ENCODE data around the gene LNX2.

The LNX2 gene

DNA sequence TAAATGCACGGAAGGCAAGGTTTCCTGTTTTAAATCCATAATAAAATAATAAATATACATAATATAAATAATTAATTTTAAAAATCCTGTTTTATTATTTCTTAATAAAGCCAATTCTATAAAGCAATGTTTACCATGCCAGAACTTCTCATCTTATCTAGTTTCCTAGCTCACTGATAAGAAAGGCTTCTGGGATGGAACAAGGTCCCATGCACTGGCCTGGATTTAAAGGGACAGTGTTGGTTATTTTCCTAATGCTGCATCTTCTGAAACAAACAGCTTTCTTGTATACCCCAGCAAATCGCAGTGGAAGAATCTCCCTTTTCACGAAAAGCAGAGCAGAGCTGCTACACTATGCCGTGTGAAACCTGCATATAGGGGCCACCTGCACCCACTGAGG, 68.8 kb downstream of the LNX2 start:
- no peak for DNase-seq

DNA sequence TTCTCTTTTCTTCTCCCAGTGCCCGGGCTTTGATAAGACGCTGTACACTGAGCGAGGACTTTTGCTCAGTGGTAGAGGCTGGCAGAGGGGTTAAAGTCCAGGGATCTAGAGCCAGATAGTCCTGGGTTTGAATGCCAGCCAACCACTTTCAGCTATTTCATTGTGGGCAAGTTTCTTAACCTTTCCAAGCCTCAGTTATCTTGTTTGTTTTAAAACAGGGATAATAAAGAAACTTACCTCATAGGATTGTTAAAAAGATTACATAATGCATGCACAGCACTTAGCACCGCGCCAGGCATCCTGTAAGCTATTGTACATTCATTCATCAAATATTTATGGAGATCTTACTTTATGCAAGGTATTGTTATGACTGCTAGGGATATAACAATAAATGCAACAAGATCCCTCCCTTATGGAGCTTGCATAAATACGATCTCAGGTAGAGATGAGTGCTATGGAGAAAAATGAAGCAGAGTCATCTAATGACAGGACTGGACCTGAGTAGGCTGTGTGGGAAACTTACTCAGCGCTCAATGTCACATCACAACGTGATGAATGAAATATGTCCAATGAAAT, 70.8 kb downstream of the LNX2 start:
- no peak for DNase-seq

DNA sequence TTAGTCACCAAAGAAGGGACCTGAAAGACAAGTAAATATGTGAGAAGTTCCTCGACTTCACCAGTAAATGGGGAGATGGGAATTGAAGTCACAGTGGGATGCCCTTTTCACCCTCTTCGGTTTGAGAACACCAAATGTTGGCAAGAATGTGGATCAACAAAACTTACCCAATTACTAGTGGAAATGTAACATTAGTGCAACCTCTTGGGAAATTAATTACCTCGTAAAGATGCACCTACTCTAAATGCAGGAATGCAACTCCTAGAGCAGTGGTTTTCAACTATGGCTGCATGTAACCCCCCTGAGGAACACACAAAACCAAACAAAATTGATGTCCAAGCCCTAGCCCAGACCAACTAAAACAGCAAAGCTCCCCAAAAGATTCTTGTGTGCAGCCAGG, 78.1 kb downstream of the LNX2 start:
- no peak for DNase-seq

DNA sequence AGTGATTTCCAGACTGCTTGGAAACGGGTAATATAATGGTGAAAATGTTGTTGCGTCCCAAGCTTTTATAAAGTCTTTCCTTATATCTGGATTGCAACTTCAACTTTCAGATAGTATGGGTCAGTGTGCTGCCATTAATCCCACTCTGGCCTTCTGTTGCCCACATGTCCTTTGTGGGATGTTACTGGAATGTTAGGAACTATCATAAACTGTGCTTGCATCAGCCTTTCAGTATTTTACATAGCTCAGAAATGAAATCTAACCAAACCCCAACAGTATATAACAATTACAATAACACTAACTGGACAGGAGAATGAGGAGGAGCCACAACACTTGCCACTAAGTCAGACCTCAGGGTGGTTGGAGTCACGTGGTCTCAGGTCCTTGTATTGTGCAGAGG, 78.9 kb downstream of the LNX2 start:
- DNase-seq = no peak

DNA sequence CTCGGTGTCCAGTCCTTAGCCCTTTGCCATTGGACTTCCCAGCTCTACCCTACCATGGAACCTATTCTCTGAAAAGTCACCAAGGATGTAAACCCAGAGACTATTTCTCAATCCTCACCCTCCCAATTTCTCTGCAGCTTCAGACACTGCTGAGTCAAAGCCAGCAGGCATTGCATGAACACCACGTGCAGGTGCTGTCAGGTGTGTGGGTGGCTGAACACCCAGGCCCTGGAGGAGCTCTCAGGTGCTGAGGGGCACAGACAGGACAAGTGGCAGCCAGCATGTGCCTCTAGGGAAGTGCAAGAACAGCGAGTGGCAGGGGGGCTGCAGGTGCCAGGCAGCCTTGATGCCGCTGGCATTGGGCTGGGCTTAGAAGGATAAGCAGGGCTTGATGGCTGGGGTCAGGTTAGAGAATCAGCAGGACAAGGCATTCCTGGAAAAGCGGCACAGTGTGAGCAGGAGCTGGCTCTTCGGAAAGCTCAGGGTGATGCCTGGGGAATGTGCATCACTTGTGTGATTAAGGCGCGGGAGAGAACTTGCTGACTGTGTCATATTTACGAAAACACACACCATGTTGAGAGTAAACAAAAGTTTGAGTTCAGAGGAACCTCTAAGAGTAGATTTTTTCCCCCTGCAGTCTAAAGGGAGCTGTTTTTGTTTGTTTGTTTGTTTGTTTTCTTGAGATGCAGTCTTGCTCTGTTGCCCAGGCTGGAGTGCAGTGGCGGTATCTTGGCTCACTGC, 83.8 kb downstream of the LNX2 start:
- DNase-seq = no peak

DNA sequence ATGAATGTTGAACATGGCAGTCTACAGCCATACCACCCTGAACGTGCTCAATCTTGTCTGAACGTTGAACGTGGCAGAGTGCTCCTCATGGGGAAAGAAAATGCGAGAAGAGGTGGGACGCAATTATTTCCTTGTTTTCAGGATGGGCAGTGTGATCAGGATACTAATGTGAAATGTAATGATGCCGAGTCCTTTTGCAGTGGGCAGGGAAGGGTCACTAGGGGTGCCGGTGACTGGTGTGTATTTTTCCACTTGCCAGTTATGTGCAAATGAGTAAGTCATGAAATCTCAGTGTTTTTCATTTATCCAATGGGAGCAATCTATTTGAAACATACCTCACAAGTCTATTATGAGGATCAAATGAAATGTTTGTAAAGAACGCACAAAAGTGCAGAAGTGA, 84.8 kb downstream of the LNX2 start:
- DNase-seq = no peak

DNA sequence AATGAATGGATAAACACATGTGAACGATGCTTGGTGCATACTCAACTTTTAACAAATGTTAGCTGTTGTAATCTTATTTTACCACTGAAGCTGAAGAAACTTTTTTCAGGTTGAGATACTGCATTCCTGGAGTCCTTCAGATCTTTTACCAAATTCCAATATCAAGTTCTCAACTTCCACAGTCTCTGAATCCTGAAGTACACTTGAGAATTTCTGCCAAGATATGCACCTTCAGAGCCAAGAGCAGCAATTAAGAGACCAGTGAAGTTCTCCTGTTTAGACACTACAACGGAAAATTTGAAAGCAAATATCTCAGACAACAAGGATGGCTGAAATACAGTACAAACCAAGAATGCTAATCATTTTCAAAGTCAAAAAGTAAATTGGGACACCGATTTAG, 85.3 kb downstream of the LNX2 start:
- DNase-seq = no peak

DNA sequence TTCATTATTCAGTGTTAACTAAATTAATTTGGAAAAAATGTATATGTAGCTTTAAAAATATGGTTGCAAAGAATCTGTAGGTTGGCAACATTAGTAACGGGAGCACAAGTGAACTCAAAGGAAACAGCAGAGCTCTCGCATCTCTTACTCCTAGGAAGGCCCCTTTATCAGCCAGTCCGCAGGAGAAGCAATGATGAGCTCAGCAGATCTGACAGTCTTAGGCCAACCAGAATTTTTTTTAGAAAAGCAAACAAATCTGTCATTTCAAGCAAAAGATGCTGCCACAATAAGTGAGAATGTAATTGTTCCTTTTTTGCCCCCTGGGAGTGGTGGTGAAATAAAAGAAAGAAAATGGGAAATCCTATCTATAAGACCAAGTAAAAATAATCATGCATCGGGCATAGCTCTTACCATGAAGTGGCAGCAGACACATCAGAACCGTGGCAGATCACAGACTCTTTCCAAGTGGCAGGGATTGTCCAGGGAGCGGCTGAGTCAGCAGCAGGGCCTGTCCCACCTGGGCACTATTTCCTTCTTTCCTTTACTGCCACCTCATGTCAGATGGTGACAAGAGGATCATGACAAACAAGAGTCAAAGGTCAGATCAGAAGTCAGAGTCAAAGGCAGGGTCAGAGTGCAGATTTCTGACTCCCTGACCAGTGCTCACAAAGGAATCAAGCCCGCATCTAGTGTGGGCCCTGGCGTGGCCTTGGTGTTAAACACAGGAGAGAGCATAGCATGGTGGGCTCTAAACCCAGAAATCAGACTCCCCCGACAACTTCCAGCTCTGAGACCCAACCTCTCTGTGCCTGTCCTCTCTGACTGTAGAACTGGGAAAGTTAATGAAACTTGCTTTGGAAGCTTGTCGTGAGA, 86.0 kb downstream of the LNX2 start:
- DNase-seq = no peak

DNA sequence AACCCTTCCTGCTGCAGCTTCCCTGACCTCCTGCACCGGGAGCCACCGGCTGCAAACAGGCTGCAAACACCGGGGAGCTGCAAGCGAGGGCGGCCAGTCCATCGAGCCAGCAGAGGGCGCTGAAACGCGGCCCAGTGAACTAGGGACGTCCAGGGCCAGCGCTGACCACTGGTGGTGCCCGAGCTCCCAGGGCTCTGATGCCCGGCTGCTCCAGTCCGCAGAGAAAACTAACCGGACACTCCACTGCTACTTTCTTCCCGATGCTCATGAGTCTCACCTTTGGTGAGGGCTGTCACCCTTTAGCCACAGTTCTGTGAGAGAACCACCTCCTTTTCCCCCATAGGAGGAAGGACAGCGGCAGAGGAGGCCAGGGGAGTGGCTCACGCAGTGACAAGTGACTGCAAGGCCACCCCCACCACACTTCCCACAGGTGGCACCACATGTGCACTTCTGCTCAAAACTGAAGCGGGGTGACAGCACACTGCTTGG, 87.1 kb downstream of the LNX2 start:
- no peak for DNase-seq

DNA sequence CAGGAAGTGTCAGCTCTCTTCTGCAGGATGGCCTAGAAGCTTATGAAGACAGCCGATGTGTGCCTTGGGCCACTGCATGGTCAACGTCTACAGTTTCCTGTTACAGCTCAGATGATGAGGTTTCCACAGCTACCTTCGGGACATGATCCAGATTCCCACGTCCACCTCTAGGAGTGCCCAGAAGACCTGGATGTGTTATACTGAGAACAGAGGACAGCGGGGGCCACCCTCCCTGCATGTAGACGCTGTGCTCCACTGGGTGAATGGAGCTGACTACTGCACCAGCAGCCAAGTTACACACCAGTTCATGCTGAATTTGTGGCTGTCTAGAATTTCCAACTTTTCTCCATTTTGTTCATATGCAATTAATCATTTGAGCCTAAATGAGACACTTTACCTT, 91.4 kb downstream of the LNX2 start:
- no peak for DNase-seq

DNA sequence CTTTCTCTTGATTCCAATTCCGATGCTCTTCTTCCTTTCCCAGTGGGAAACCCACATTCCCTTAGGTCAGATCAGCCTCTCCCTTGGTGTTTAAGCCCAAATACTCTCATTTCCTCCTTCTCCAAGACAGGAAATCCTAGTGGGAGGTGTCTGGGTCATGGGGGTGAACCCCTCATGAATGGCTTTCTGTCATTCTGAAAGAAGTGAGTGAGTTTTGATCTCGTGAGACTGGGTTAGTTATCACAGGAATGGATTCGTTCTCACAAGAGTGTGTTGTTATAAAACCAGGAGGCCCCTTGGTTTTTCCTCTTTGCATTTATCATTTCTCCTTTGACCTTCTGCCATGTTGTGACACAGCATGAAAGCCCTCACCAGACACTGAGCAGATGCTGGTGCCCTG, 93.8 kb downstream of the LNX2 start:
- DNase-seq = no peak

DNA sequence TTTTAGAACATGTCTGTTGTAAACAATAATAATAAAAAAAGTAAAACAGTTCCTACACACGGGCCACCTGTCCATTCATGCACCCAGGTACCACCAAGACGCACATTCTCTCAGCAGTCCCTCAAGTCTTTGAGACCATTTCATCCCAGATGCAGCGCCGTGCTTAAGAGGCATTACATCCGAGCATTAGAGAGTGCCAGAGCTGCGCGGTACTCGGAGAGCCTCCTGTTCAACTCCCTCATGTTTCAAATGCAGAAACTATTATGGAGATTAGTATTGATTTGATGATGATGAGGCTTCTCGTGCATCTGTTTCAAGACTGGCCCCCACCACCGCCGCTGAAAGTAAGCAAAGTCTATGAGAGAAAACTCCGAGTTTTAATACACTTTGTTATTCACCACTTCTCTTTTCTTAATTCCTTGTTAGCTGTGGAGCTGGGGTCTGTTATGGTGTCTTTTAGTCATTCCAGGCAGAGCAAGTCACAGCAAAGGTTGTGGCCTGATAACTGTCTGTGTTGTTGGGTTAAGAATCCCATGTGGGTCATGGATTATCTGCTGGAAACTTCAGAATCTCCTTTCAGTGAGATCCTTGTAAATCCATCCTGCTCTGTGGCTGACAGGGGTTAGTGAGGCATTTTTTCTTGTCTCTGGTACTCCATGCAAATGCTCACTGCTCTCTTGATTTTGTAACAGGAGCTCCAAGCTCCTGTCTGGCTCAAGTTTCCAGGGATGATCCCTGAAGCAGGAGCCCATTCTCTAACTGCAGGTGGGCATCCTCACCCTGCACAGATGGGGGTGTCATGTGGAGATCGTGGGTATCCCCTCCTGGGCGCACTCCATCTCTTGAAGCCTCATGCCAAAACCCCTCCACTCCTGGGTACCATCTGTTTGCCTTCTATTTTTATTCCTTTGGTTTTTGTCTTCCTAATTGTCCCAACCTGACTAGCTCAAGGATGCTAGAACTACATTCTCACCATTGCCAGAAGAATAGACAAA, 95.1 kb downstream of the LNX2 start:
- no peak for DNase-seq

DNA sequence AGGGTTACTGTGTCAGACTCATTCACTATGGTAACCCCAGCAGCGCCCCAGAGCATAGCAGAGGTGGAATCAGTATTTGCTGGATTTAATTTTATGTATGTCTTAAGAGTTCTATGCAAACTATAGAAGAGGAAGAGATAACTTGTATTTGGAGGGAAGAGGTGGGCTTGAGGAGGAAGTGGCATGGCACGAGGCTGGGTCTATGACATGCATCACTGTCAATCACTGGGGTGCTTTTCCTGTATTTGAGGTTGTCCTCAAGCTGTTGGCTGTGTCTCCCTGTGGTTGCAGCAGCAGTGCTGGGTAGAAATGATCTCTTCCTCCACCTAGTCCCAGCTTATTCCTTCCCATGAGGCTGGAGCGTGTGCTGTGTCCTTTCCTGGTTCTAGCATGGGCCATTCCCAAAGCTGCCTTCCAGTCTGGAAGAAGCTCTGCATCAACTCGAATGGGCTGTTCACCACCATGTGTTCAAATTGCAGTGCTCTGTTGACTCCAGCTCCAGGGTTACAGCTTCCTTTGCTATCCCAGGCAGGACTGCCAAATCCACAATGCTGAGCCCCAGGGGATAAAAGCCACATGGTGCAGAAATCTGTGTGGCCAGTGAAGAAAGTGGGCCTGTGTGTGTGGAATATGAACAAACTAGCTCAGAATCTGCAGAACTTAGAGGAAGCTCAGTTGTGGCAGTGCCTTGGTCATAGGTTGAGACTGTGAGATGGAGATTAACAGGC, 96.8 kb downstream of the LNX2 start:
- DNase-seq = no peak

DNA sequence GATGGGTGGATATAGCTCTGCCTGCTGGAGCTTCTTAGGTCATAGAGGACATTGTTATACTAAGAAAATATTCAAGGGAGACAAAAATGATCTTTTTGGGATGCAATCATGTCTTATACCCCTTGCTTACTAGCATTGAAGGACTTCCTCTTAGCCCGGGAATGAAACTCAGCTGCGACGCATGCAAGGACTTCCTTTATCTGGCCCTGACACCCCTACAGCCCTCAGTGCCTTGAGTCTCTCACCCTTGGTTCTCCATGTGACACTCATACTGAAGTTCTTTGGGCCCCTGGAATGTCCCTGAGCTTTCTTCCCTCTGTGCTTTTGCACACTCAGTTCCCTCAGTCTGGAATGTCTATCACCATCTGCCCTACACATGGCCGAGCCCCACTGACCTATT, 97.5 kb downstream of the LNX2 start:
- DNase-seq = no peak

DNA sequence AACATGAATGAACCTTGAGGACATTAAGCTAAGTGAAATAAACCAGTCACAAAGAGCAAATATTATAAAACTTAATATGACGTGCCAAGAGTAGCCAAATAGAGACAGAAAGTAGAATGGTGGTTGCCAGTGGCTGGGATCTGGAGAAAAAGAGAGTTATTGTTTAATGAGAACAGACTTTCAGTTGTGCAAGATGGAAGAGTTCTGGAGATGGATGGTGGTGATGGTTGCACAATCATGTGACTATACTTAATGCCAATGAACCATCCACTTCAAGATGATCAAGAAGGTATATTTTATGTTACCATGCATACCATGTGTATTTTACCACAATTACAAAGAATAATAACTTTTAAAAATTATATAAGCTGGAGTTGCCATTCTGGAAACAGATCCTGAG, 104.2 kb downstream of the LNX2 start:
- DNase-seq = no peak

DNA sequence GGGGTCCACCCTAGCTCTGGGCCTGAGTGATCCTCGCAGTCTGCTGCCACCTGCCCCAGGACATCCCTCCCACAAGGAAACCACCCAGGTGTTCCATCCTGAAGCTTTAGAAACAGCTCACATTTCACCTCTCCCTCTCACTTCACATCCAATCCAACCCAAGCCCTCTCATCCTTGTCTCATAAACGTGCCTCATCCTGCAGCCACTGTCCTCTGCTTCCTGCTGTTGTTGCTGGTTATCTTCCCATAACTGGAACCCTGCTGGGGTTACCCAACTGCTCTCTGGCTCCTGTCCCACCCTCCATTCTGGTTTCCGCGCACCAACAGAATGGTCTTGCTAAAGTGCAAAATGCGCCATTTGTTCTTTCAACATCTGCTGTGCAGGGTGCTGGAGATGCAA, 110.2 kb downstream of the LNX2 start:
- DNase-seq = no peak

DNA sequence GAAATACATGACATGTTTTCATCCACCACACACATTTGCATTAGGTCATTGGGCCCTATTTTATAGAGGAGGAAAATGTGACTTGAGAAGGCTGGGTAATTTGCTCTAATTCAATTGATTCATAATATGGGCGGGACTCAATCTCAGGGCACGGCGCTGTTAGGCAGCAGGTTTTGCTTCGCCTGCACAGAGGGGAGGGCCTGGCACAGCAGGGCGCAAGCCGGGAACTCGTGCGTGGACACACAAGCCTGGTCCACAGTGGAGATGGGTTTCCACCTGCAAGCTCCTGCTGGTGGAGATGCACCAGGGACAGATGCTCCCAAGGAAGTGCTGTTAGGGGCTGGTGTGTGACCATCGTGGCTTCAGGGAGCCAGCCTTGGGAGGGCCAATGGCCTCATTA, 111.5 kb downstream of the LNX2 start:
- no peak for DNase-seq

DNA sequence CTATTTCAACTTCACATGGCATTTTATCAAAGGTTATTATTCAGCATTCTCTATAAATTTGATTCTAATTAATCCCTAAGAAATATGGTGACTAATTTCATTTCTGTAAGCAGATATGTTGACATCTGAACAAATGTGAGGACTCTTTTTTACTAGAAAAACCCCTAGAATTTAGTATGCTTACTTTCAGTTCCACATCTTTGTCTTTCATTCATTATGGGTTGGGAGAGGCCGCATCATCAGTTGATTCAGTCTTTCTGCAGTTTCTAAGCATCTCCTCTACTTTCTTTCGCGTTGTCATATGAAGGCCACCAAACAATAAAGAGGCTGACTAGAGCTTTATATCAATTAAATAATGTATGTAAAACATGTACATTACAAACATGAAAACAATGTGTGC, 114.5 kb downstream of the LNX2 start:
- DNase-seq = no peak

DNA sequence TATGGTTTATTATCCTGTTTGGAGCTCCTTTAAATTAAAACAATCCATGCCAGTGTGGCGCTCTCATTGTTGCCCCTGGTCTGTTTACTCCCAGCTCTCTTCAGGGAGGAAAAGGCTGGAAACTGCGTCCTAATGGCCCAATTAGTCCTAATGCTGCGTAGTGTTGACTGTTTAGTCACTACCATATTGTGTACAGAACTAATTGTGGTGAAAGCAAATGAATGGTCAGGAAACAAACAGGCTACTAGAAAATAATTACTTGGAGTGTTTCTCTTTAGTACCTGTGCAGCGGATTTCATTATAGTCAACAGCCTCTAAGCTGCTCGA, 115.5 kb downstream of the LNX2 start:
- no peak for DNase-seq

DNA sequence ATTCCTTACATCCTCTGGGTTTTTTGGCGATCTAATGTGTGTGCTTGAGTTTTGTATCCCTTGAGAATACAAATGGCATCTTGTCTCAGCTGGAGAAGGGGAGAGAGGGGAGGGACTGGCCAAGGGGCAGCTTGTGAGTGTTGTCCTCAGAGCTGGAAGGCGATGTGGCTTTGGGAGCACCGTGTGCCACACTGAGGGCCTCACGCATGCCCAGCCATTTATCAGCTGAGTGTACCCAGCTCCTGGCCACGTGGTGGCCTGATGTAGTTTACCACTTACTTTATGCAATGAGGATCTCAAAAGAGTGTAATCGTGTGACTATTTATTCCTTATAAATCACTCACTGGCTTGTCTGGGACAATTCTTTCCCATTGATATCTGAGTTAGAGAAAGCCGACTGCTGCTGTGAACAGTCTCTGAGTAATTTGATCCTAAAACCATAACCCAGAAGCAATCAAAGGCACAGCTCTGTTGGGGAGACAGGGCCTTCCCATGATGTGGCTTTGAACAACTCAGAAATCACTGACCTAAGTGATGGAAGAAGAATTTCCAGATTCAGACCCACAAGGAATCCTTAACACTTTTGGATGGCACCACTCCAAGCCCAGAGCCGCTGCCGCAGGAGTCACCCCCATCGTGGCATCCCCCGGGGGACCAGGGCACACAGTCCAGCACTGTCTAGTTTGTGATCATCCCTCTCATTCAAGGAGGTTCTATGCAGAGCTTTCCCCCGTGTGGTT, 116.0 kb downstream of the LNX2 start:
- no peak for DNase-seq

DNA sequence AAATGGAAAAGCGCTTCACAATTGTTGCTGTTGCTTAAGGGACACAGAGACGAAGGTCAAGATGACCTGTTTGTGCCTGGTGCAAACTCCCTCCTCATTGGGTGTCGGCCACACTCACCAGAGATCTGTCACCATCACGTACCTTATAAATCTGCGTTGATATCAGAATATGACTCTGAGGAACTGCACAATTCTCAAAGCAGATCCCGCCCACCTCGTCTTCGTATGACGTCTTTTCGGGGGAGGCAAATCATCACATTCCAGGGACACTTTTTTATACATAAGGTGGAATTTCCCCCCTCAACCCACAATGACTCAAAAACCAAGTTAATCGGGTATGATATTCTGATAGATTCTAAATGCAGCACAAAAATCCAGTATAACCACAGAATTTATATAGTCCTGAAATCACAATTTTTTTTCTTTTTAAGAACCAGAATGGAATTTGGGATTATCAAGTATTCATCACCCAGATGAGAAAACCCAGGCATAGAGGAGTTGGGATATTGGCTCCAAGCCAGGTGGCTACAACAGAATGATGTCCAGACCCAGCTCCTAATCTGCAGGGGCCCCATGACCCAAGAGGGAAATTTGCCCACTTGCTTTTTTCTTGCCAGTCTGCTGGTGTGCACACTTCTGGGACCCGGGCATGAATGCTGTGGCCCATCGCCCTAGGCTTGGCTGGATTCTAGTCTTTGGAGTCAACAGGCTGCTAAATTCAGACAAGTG, 119.4 kb downstream of the LNX2 start:
- DNase-seq = no peak
